ENCODE data around the gene IPO11. TPM values are rescaled to one million over a fixed set of nuclear protein-coding genes. Genes with fewer than 3 reads are reported as not detected.

Gene IPO11
- total RNA-seq, 6 experiments from 2014 or later: 33.4 to 43.3 (median 38.4) TPM

GRCh38 chr5:62547945-62548630 lies 135.5 kb downstream of the IPO11 start:
- no peaks in the 10 kb centered on the region for H3K27me3 Mint-ChIP-seq (ENCODE audit: insufficient read depth)
- no peak for DNase-seq
- peaks cover 26% of the 10 kb centered on the region for H3K4me1 Mint-ChIP-seq (ENCODE audit: low read depth)
- H3K27ac Mint-ChIP-seq: peak overlapping the region; percentile 7; the same call in 1 of the 2 replicates
- no peak overlapping the region for H3K4me3 Mint-ChIP-seq
- H3K36me3 Mint-ChIP-seq (ENCODE audit: low read depth): peaks cover 25% of the 10 kb centered on the region
- no peaks in the 10 kb centered on the region for H3K9me3 Mint-ChIP-seq
- TF ChIP-seq CTCF (IDR thresholded peaks at IDR 0.05): no peak

GRCh38 chr5:62550103-62550502 lies 137.5 kb downstream of the IPO11 start:
- peaks cover 32% of the 10 kb centered on the region for H3K4me1 Mint-ChIP-seq (ENCODE audit: low read depth)
- peaks cover 13% of the 10 kb centered on the region; the same call in 1 of the 2 replicates for H3K36me3 Mint-ChIP-seq (ENCODE audit: low read depth)
- no peak overlapping the region for H3K4me3 Mint-ChIP-seq
- H3K27ac Mint-ChIP-seq: no peak overlapping the region
- no peak for DNase-seq
- no peak for TF ChIP-seq CTCF (IDR thresholded peaks at IDR 0.05)
- H3K27me3 Mint-ChIP-seq (ENCODE audit: insufficient read depth): no peaks in the 10 kb centered on the region
- no peaks in the 10 kb centered on the region for H3K9me3 Mint-ChIP-seq

GRCh38 chr5:62555930-62556329 lies 143.4 kb downstream of the IPO11 start:
- H3K27me3 Mint-ChIP-seq (ENCODE audit: insufficient read depth): no peaks in the 10 kb centered on the region
- H3K4me3 Mint-ChIP-seq: no peak overlapping the region
- peaks cover 17% of the 10 kb centered on the region for H3K36me3 Mint-ChIP-seq (ENCODE audit: low read depth)
- peaks cover 14% of the 10 kb centered on the region; the same call in 1 of the 2 replicates for H3K4me1 Mint-ChIP-seq (ENCODE audit: low read depth)
- H3K9me3 Mint-ChIP-seq: no peaks in the 10 kb centered on the region
- no peak for DNase-seq
- no peak overlapping the region for H3K27ac Mint-ChIP-seq
- TF ChIP-seq CTCF (IDR thresholded peaks at IDR 0.05): no peak

GRCh38 chr5:62558941-62559340 lies 146.4 kb downstream of the IPO11 start:
- Mint-ChIP-seq H3K4me3 (no peak overlapping the region), H3K36me3 (ENCODE audit: low read depth) (peaks cover 14% of the 10 kb centered on the region), H3K4me1 (ENCODE audit: low read depth) (peaks cover 5% of the 10 kb centered on the region; the same call in 1 of the 2 replicates), H3K9me3 (no peaks in the 10 kb centered on the region), H3K27ac (no peak overlapping the region), H3K27me3 (ENCODE audit: insufficient read depth) (no peaks in the 10 kb centered on the region)
- no peak for DNase-seq
- TF ChIP-seq CTCF (IDR thresholded peaks at IDR 0.05): no peak

- Mint-ChIP-seq H3K36me3 (ENCODE audit: low read depth) (peaks cover 21% of the 10 kb centered on the region), H3K4me3 (no peak overlapping the region), H3K9me3 (no peaks in the 10 kb centered on the region; the same call in 1 of the 2 replicates), H3K4me1 (ENCODE audit: low read depth) (peaks cover 5% of the 10 kb centered on the region; the same call in 1 of the 2 replicates), H3K27ac (no peak overlapping the region), H3K27me3 (ENCODE audit: insufficient read depth) (no peaks in the 10 kb centered on the region)
- DNase-seq: no peak
- no peak for TF ChIP-seq CTCF (IDR thresholded peaks at IDR 0.05)
Measured at GRCh38 chr5:62560786-62561185, 148.2 kb downstream of the IPO11 start.

Measured in HFFc6 (cell line).